ENCODE results near the gene TTLL5. TPM values are rescaled to one million over a fixed set of nuclear protein-coding genes. Genes with fewer than 3 reads are reported as not detected.

TTLL5 gene
- total and polyA plus RNA-seq, 10 of the 15 experiments (the other 5 are each of a cell fraction or from before 2014, with no cell fraction given) = 3.2 to 25.9 (median 13.8) TPM

GRCh38 chr14:75685910-75686309 lies 24.9 kb downstream of the TTLL5 start:
- Histone ChIP-seq H3K79me2 (ENCODE audit: control insufficient read depth, insufficient read depth, low read length) (no peaks in the 10 kb centered on the region), H3K27ac (ENCODE audit: control insufficient read depth, insufficient read depth) (no peak overlapping the region), H3K4me3 (no peak overlapping the region), H3K4me1 (ENCODE audit: control insufficient read depth, insufficient read depth, low read length) (no peaks in the 10 kb centered on the region), H4K20me1 (ENCODE audit: control insufficient read depth, insufficient read depth) (no peaks in the 10 kb centered on the region), H3K4me2 (ENCODE audit: control insufficient read depth, insufficient read depth) (no peak overlapping the region), H3K9ac (ENCODE audit: control insufficient read depth, insufficient read depth, low read length) (no peak overlapping the region), H3K9me3 (replicated peaks; ENCODE audit: control insufficient read depth, insufficient read depth, low read length) (no peaks in the 10 kb centered on the region), H2AFZ (ENCODE audit: control insufficient read depth, low read depth, low read length) (no peak overlapping the region), H3K27me3 (replicated peaks in 1 of 2; ENCODE audit: control insufficient read depth in 2 of 2, insufficient read depth in 2 of 2, low read length in 1 of 2) (no peaks in the 10 kb centered on the region), H3K36me3 (ENCODE audit: control insufficient read depth in 2 of 2, insufficient read depth in 2 of 2, low read length in 1 of 2) (peaks cover 3 to 12% of the 10 kb centered on the region in 2 experiments)
- ChIA-PET POLR2A (interaction anchor here (0.6 to 0.7 kb wide), 2 partner anchors 361 to 746 kb away, joined by 3 read pairs; no protein-coding TSS in a partner anchor), RAD21 (ENCODE audit: unreplicated experiment) (no interaction called here), SMC1A (ENCODE audit: uncharacterized antibody, unreplicated experiment) (no interaction called here), CTCF (interaction anchor here (0.6 to 2.0 kb wide), 2 partner anchors 24 to 331 kb away, joined by 3 to 14 read pairs; no protein-coding TSS in a partner anchor)
- BruUV-seq (replicated peaks) = no TSS peak
- TF ChIP-seq ZNF687 (IDR thresholded peaks at IDR 0.05) (no peak), MYB (IDR thresholded peaks at IDR 0.05; ENCODE audit: borderline replicate concordance, low read depth, low read length) (no peak), SMARCA5 (IDR thresholded peaks at IDR 0.05) (no peak), CBX3 (IDR thresholded peaks at IDR 0.05; ENCODE audit: borderline replicate concordance, low read depth) (no peak), WRNIP1 (IDR thresholded peaks at IDR 0.05; ENCODE audit: borderline replicate concordance, low read depth, low read length) (no peak), HDGF (IDR thresholded peaks at IDR 0.05) (no peak), USF1 (IDR thresholded peaks at IDR 0.05; ENCODE audit: borderline replicate concordance, extremely low read length, insufficient read depth, low read depth, low read length) (no peak), E4F1 (IDR thresholded peaks at IDR 0.05; ENCODE audit: borderline replicate concordance, partially characterized antibody) (no peak), RCOR1 (conservative IDR thresholded peaks at IDR 0.05; ENCODE audit: low read depth, low read length) (no peak), POLR2AphosphoS5 (IDR thresholded peaks at IDR 0.05; ENCODE audit: low read length) (no peak)
- intact Hi-C loops (cut with micrococcal nuclease; ENCODE audit: unreplicated experiment) = no loop called here
- FAIRE-seq (no peak), DNase-seq (ENCODE audit: low read depth, low spot score) (no peak), ATAC-seq (no peak)
- WGBS (ENCODE audit: insufficient coverage, insufficient replicate concordance, low lambda C conversion rate, missing lambda C conversion rate) = 93% methylated on average over 2 of the region's 2 CpGs
- in situ Hi-C loops (cut with MboI) = no loop called here
